Keratinocyte (primary cell): ENCODE data around the gene PTPRU. TPM values are rescaled to one million over a fixed set of nuclear protein-coding genes. Genes with fewer than 3 reads are reported as not detected.

ENCODE experiments used
- DNase-seq: peaks from one replicate; pipeline ENCODE4 v3.0.0-alpha.2; 2011; ENCODE audit warnings: low read depth, missing footprints, low spot score
- FAIRE-seq: peaks from 2 replicates; lab custom pipeline; 2011; peaks lifted over from hg19 to GRCh38; lab: Jason Lieb, UNC
- H2AFZ ChIP-seq: 2 replicates; pipeline ENCODE4 v1.6.0; 2012; ENCODE audit warnings: low read length, control low read depth, inconsistent platforms; ENCODE audit not compliant: control insufficient read depth
- H3K27ac ChIP-seq: 2 replicates; pipeline ENCODE4 v1.5.1; 2011; ENCODE audit warnings: low read length; ENCODE audit not compliant: control insufficient read depth, insufficient read depth
- H3K27me3 ChIP-seq: 3 replicates; pipeline ENCODE4 v1.6.0; 2011; ENCODE audit warnings: low read length; ENCODE audit not compliant: control insufficient read depth, insufficient read depth; ENCODE audit errors: extremely low read depth
- H3K36me3 ChIP-seq, 2 experiments: 2 replicates in 1 of 2; 3 replicates in 1 of 2; pipeline ENCODE4 v1.5.1; 2011; ENCODE audit warnings: low read length in 2 of 2, mild to moderate bottlenecking in 1 of 2; ENCODE audit not compliant: control insufficient read depth in 2 of 2, insufficient read depth in 2 of 2; ENCODE audit errors: extremely low read depth in 1 of 2
- H3K4me1 ChIP-seq: 3 replicates; pipeline ENCODE4 v1.5.1; 2011; ENCODE audit warnings: low read length; ENCODE audit not compliant: control insufficient read depth, insufficient read depth; ENCODE audit errors: extremely low read depth
- H3K4me2 ChIP-seq: 3 replicates; pipeline ENCODE4 v1.6.0; 2011; ENCODE audit warnings: low read depth, low read length; ENCODE audit not compliant: control insufficient read depth, insufficient read depth; ENCODE audit errors: extremely low read depth
- H3K4me3 ChIP-seq, 3 experiments: fragments of 200-600 bp in 1 of 3; sonication (generic) in 1 of 3; 2 replicates in 2 of 3; 3 replicates in 1 of 3; pipeline ENCODE4 v1.5.1; 2011 to 2016; ENCODE audit warnings: low read length in 3 of 3, mild to moderate bottlenecking in 3 of 3, control low read depth in 2 of 3, inconsistent platforms in 1 of 3, low read depth in 1 of 3, mixed read lengths in 1 of 3, mixed run types in 1 of 3, moderate library complexity in 1 of 3; ENCODE audit not compliant: control insufficient read depth in 2 of 3, insufficient read depth in 2 of 3; ENCODE audit errors: extremely low read depth in 1 of 3
- H3K79me2 ChIP-seq: 2 replicates; pipeline ENCODE4 v1.6.0; 2012; ENCODE audit warnings: low read length; ENCODE audit not compliant: control insufficient read depth, insufficient read depth
- H3K9ac ChIP-seq: 3 replicates; pipeline ENCODE4 v1.6.0; 2011; ENCODE audit warnings: low read length; ENCODE audit not compliant: control insufficient read depth, insufficient read depth; ENCODE audit errors: extremely low read depth
- H3K9me1 ChIP-seq: 3 replicates; pipeline ENCODE4 v1.6.0; 2011; ENCODE audit warnings: low read length; ENCODE audit not compliant: control insufficient read depth, insufficient read depth; ENCODE audit errors: extremely low read depth
- H3K9me3 ChIP-seq: 2 replicates; pipeline ENCODE4 v1.5.1; 2012; ENCODE audit warnings: low read depth, low read length; ENCODE audit not compliant: control insufficient read depth
- H4K20me1 ChIP-seq: 3 replicates; pipeline ENCODE4 v1.6.0; 2011; ENCODE audit warnings: low read length; ENCODE audit not compliant: control insufficient read depth, insufficient read depth; ENCODE audit errors: extremely low read depth
- EZH2 ChIP-seq: IDR thresholded peaks from one replicate; pipeline ENCODE4 v1.6.1; 2012; ENCODE audit warnings: inconsistent platforms, mild to moderate bottlenecking, low read length, moderate library complexity
- dilution Hi-C: fragments of 300-500 bp; cut with MboI; formaldehyde crosslinking; loops from one replicate; pipeline ENCODE4 v1.7.0; 2020; ENCODE audit warnings: low sequenced_read_pairs; ENCODE audit not compliant: extremely low pct_ligation_motif_present
- polyA plus RNA-seq, 5 experiments: library from polyadenylated mRNA; depleted of rRNA in 3 of 5; stranded (reverse) in 3 of 5; stranded (forward) in 1 of 5; unstranded in 1 of 5; fragments of >200 nt; gene quantifications; 1 replicate in 1 of 5; 2 replicates in 3 of 5; 3 replicates in 1 of 5; pipeline versions ENCODE4 v1.2.1 to v1.2.3, GENCODE V29; 2011 to 2012; ENCODE audit warnings: missing spikeins in 2 of 5, low read depth in 1 of 5, low replicate concordance in 1 of 5
- TF ChIP-seq, protein P1 (sequence below), 3 experiments: IDR thresholded peaks in 1 of 3; conservative IDR thresholded peaks in 1 of 3; optimal IDR thresholded peaks in 1 of 3; 2 replicates in 2 of 3; 3 replicates in 1 of 3; pipeline versions ENCODE3 to v1.5.1; 2011; ENCODE audit warnings: low read length in 3 of 3, mild to moderate bottlenecking in 3 of 3, moderate library complexity in 2 of 3, control low read depth in 1 of 3, inconsistent platforms in 1 of 3; ENCODE audit not compliant: insufficient read depth in 2 of 3; ENCODE audit errors: extremely low read depth in 1 of 3

Gene PTPRU
- polyA plus RNA-seq, 1 donor (not counting 4 experiments of a cell fraction or from before 2014, with no cell fraction given): 4.3 TPM

DNA sequence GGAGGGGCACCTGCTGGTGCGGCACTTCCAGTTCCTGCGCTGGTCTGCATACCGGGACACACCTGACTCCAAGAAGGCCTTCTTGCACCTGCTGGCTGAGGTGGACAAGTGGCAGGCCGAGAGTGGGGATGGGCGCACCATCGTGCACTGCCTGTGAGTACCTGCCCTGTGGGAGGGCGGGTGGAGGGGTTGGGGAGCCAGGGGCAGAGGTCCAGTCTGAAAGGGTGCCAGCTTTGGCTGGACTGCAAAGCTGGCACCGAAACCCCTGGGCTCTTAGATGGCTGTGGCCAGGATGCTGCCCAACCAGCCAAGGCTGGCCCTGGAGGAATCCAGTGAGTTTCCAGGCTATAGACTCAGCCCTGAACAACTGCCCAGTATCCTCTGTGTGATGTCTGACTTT, 87.3 kb downstream of the PTPRU start:
- no peak for DNase-seq
- no peaks in the 10 kb centered on the region for H3K79me2 ChIP-seq
- no peaks in the 10 kb centered on the region for H4K20me1 ChIP-seq
- H3K9me1 ChIP-seq: no peaks in the 10 kb centered on the region
- H3K36me3 ChIP-seq: no peaks in the 10 kb centered on the region
- no peak overlapping the region for H3K27ac ChIP-seq
- dilution Hi-C loops: no loop called here
- no peak overlapping the region for H2AFZ ChIP-seq
- no peaks in the 10 kb centered on the region for H3K9me3 ChIP-seq
- H3K4me1 ChIP-seq: no peaks in the 10 kb centered on the region
- FAIRE-seq: no peak
- H3K4me2 ChIP-seq: no peak overlapping the region
- no peak overlapping the region for H3K9ac ChIP-seq
- TF ChIP-seq, protein P1, sequence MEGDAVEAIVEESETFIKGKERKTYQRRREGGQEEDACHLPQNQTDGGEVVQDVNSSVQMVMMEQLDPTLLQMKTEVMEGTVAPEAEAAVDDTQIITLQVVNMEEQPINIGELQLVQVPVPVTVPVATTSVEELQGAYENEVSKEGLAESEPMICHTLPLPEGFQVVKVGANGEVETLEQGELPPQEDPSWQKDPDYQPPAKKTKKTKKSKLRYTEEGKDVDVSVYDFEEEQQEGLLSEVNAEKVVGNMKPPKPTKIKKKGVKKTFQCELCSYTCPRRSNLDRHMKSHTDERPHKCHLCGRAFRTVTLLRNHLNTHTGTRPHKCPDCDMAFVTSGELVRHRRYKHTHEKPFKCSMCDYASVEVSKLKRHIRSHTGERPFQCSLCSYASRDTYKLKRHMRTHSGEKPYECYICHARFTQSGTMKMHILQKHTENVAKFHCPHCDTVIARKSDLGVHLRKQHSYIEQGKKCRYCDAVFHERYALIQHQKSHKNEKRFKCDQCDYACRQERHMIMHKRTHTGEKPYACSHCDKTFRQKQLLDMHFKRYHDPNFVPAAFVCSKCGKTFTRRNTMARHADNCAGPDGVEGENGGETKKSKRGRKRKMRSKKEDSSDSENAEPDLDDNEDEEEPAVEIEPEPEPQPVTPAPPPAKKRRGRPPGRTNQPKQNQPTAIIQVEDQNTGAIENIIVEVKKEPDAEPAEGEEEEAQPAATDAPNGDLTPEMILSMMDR (optimal IDR thresholded peaks at IDR 0.05 in 1 of 3, IDR thresholded peaks at IDR 0.05 in 1 of 3, conservative IDR thresholded peaks at IDR 0.05 in 1 of 3; ENCODE audit: extremely low read depth in 1 of 3, insufficient read depth in 2 of 3, low read length in 3 of 3): no peak
- TF ChIP-seq EZH2: no peak
- no peak overlapping the region for H3K4me3 ChIP-seq
- no peaks in the 10 kb centered on the region for H3K27me3 ChIP-seq

DNA sequence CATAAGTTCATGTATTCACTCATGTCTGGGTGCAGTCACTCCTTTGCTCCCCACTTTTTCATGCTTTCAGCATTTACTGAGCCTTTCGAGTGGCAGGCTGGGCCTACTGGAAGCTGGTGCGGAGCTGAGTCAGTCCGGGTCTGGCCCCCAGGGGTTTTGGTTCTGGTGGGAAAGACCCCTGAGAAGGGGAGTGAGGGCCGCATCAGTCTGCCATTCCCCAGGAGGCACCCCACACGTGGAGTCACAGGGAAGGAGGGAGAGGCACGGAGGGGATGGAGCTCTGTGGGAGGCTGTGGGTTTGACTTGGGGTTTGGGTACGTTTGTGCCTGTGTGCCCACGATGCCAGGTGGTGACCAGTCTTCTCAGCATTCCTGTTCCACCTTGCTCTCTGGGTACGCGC, 87.9 kb downstream of the PTPRU start:
- no peaks in the 10 kb centered on the region for H4K20me1 ChIP-seq
- no peak overlapping the region for H3K4me3 ChIP-seq
- FAIRE-seq (no peak), DNase-seq (no peak)
- no peaks in the 10 kb centered on the region for H3K9me1 ChIP-seq
- no peaks in the 10 kb centered on the region for H3K79me2 ChIP-seq
- no peaks in the 10 kb centered on the region for H3K9me3 ChIP-seq
- no peaks in the 10 kb centered on the region for H3K4me1 ChIP-seq
- no peak overlapping the region for H3K27ac ChIP-seq
- H2AFZ ChIP-seq: no peak overlapping the region
- dilution Hi-C loops: no loop called here
- no peaks in the 10 kb centered on the region for H3K36me3 ChIP-seq
- H3K4me2 ChIP-seq: no peak overlapping the region
- no peak for TF ChIP-seq EZH2
- TF ChIP-seq, protein P1 (optimal IDR thresholded peaks at IDR 0.05 in 1 of 3, IDR thresholded peaks at IDR 0.05 in 1 of 3, conservative IDR thresholded peaks at IDR 0.05 in 1 of 3; ENCODE audit: extremely low read depth in 1 of 3, insufficient read depth in 2 of 3, low read length in 3 of 3): no peak
- no peaks in the 10 kb centered on the region for H3K27me3 ChIP-seq
- no peak overlapping the region for H3K9ac ChIP-seq
